AG04450 (cell line): ENCODE measurements around the gene WWC2. TPM values are rescaled to one million over a fixed set of nuclear protein-coding genes. Genes with fewer than 3 reads are reported as not detected.
A peak's percentile ranks its signal among the peaks of the same experiment; 100 is the strongest.

Experiments used
- CTCF ChIA-PET: fragments of 300-600, 350-600 bp; formaldehyde crosslinking; extraction: SDS; loops from one replicate; lab custom pipeline; 2022; ENCODE audit warnings: antibody characterized with exemption, inconsistent platforms; lab: Charles Lee
- POLR2A ChIA-PET: fragments of 350-600 bp; formaldehyde crosslinking; extraction: SDS; loops from one replicate; lab custom pipeline; 2021; ENCODE audit warnings: antibody characterized with exemption, inconsistent platforms; lab: Yijun Ruan, JAX
- DNase-seq: peaks from one replicate; pipeline ENCODE4 v3.0.0-alpha.2; 2011; ENCODE audit warnings: low read depth, low spot score
- H3K27ac ChIP-seq: one replicate; pipeline ENCODE4 v1.5.1; 2012; ENCODE audit warnings: low read depth, low read length, control low read depth
- H3K27me3 ChIP-seq: one replicate; pipeline ENCODE4 v1.6.0; 2012; ENCODE audit warnings: low read length; ENCODE audit not compliant: control insufficient read depth, insufficient read depth
- H3K4me3 ChIP-seq: 2 replicates; pipeline ENCODE4 v1.5.1; 2011; ENCODE audit warnings: mild to moderate bottlenecking, low read depth, low read length, control low read depth
- H3K9me3 ChIP-seq: 2 replicates; pipeline ENCODE4 v1.5.1; 2012; ENCODE audit warnings: low read length; ENCODE audit not compliant: control insufficient read depth, insufficient read depth
- polyA plus RNA-seq: library from polyadenylated mRNA; depleted of rRNA; stranded (reverse); fragments of >200 nt; gene quantifications from 2 replicates; pipeline ENCODE4 v1.2.3, GENCODE V29; 2011
- TF ChIP-seq, protein P1 (sequence below): IDR thresholded peaks from 2 replicates; pipeline ENCODE4 v1.5.1; 2011; ENCODE audit warnings: low read depth, low read length, control low read depth, inconsistent platforms

Gene WWC2
- polyA plus RNA-seq, 1 experiment: 43.6 TPM

- TF ChIP-seq, protein P1, sequence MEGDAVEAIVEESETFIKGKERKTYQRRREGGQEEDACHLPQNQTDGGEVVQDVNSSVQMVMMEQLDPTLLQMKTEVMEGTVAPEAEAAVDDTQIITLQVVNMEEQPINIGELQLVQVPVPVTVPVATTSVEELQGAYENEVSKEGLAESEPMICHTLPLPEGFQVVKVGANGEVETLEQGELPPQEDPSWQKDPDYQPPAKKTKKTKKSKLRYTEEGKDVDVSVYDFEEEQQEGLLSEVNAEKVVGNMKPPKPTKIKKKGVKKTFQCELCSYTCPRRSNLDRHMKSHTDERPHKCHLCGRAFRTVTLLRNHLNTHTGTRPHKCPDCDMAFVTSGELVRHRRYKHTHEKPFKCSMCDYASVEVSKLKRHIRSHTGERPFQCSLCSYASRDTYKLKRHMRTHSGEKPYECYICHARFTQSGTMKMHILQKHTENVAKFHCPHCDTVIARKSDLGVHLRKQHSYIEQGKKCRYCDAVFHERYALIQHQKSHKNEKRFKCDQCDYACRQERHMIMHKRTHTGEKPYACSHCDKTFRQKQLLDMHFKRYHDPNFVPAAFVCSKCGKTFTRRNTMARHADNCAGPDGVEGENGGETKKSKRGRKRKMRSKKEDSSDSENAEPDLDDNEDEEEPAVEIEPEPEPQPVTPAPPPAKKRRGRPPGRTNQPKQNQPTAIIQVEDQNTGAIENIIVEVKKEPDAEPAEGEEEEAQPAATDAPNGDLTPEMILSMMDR: no peak
- Histone ChIP-seq H3K9me3 (no peaks in the 10 kb centered on the region), H3K27ac (no peak overlapping the region), H3K4me3 (no peak overlapping the region), H3K27me3 (no peaks in the 10 kb centered on the region)
- no peak for DNase-seq
- POLR2A ChIA-PET: no interaction called here
- CTCF ChIA-PET: interaction anchor here (0.9 to 5.6 kb wide), 5 partner anchors 14 to 310 kb away, joined by 3 to 170 read pairs (median 47); partner anchors contain the start of gene WWC2
These were observed 149.1 kb downstream of the WWC2 start for GRCh38 chr4:183248201-183248600.

DNA sequence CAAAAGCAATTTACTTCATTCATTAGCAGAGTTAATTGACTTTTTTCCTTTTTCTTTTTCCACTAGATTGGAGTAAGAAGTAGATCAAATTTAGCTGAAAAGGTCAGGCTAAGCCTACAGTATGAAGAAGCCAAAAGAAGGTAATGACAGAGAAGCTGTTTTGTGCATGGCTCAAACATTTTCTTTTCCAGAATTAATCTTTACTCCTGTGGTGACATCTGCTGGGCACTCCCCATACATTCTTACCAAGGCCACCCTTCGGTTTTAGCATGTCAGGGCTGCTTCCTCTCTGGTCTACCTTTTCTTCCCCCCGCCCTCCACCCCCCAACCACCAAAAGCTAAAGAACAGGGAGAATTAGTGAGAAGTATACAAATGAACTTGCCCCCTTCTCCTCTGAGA lies 150.8 kb downstream of the WWC2 start:
- POLR2A ChIA-PET: interaction anchor here (1.6 kb wide), 1 partner anchor 151 kb away, joined by 5 read pairs; the partner anchor contains the start of gene WWC2
- H3K27me3 ChIP-seq: no peaks in the 10 kb centered on the region
- no peak overlapping the region for H3K27ac ChIP-seq
- no peak overlapping the region for H3K4me3 ChIP-seq
- no peak for DNase-seq
- CTCF ChIA-PET: interaction anchor here (0.5 to 5.6 kb wide), 36 partner anchors 9 to 1339 kb away, joined by 3 to 170 read pairs (median 4); partner anchors contain the start of gene WWC2
- no peaks in the 10 kb centered on the region for H3K9me3 ChIP-seq
- TF ChIP-seq, protein P1: peak; percentile 45

- Histone ChIP-seq H3K27me3 (no peaks in the 10 kb centered on the region), H3K27ac (no peak overlapping the region), H3K4me3 (no peak overlapping the region), H3K9me3 (no peaks in the 10 kb centered on the region)
- DNase-seq: no peak
- TF ChIP-seq, protein P1: no peak
- ChIA-PET CTCF (interaction anchor here (0.6 to 5.6 kb wide), 14 partner anchors 9 to 1969 kb away, joined by 3 to 170 read pairs (median 5); no protein-coding TSS in a partner anchor), POLR2A (no interaction called here)
These were observed 151.8 kb downstream of the WWC2 start for GRCh38 chr4:183250831-183251230.

GRCh38 chr4:183252959-183253358 lies 153.9 kb downstream of the WWC2 start:
- CTCF ChIA-PET: interaction anchor here (1.8 to 5.6 kb wide), 4 partner anchors 9 to 180 kb away, joined by 10 to 170 read pairs (median 108); no protein-coding TSS in a partner anchor
- DNase-seq: no peak
- TF ChIP-seq, protein P1: no peak
- Histone ChIP-seq H3K9me3 (no peaks in the 10 kb centered on the region), H3K27ac (no peak overlapping the region), H3K27me3 (no peaks in the 10 kb centered on the region), H3K4me3 (no peak overlapping the region)
- POLR2A ChIA-PET: no interaction called here

DNA sequence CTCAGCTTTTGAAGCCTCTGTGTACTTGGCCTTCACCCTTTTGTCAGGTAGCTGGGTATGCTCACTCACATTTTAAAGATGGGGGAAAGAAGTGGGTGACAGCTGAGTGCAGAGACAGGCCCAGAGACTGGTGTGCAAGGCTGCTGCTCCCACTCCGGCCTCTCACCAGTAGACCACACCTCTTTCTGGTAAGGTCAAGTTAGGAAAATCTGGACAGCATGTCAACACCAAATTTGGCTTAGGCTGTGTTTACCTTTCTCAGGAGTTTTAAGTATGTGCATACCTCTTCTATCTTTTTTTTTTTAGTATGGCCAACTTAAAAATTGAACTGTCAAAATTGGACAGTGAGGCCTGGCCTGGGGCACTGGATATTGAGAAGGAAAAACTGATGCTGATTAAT lies 154.4 kb downstream of the WWC2 start:
- Histone ChIP-seq H3K27me3 (no peaks in the 10 kb centered on the region), H3K4me3 (no peak overlapping the region), H3K9me3 (no peaks in the 10 kb centered on the region), H3K27ac (no peak overlapping the region)
- TF ChIP-seq, protein P1: no peak
- no peak for DNase-seq
- ChIA-PET POLR2A (no interaction called here), CTCF (interaction anchor here (0.6 to 5.1 kb wide), 8 partner anchors 9 to 354 kb away, joined by 3 to 169 read pairs (median 6); no protein-coding TSS in a partner anchor)
